LNCAP (cell line): ENCODE measurements around the gene BBS1.

Experiments
- TF ChIP-seq, protein P1 (sequence below): fragments of 450-650 bp; IDR thresholded peaks from 2 replicates; pipeline ENCODE4 v1.5.1; 2017; ENCODE audit warnings: mild to moderate bottlenecking

BBS1 gene

GRCh38 chr11:66467756-66468155 lies 42.7 kb upstream of the BBS1 start:
- TF ChIP-seq, protein P1, sequence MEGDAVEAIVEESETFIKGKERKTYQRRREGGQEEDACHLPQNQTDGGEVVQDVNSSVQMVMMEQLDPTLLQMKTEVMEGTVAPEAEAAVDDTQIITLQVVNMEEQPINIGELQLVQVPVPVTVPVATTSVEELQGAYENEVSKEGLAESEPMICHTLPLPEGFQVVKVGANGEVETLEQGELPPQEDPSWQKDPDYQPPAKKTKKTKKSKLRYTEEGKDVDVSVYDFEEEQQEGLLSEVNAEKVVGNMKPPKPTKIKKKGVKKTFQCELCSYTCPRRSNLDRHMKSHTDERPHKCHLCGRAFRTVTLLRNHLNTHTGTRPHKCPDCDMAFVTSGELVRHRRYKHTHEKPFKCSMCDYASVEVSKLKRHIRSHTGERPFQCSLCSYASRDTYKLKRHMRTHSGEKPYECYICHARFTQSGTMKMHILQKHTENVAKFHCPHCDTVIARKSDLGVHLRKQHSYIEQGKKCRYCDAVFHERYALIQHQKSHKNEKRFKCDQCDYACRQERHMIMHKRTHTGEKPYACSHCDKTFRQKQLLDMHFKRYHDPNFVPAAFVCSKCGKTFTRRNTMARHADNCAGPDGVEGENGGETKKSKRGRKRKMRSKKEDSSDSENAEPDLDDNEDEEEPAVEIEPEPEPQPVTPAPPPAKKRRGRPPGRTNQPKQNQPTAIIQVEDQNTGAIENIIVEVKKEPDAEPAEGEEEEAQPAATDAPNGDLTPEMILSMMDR, result no peak

DNA sequence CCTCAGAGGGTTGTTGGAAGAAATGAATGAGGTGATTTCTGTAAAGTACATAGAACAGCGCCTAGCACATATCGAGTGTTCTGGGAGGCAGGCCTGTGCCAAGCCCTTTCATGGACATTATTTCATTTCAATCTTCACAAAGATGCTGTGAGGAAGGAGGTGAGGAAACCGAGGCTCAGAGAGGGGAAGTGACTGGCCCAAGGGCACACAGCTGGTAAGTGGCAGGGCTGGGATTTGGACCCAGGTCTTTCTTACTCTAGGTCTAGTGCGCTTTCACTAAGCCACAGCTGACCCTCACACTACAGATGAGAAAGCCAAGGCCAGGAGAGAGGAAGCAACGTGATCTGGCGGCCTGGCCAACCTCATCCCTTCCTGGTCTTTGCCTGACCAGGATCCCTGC lies 41.7 kb upstream of the BBS1 start:
- TF ChIP-seq, protein P1, result no peak

DNA sequence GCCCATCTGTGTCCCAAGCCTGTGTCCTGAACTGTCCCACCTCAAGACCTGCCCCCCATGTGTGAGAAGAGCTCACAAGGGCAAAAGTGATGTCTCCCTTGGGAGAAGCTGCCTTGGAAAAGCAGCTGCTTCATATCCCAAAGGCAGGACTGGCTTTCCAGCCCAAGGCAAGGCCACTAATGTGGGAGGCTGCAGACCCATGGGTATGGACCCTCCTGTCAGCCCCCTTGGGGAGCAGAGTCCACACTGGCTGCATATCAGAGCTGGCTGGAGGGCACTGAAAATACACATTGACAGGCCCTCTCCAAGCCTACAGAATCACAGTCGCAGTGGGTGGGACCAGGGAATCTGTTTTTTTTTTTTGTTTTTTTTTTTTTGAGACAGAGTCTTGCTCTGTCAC lies 41.0 kb upstream of the BBS1 start:
- TF ChIP-seq, protein P1, result no peak

- TF ChIP-seq, protein P1, result no peak
These were observed 40.4 kb upstream of the BBS1 start for GRCh38 chr11:66470015-66470414.

DNA sequence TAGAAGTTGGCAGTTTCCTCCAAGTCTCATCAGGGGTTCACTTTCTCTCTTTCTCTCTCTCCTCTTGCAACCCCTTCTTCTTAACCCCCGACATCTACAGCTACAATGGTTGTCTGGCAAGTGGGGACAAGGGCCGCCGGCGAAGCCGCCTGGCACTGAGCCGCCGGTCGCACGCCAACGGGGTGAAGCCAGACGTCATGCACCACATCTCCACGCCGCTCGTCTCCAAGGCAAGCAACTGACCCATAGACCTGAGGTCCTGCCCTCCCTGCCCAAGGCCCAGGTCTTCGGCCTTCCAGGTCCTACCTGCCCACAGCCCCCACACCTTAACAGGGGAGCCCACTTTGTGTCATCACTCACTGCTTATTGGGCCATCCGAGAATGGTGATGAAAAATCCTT lies 39.3 kb upstream of the BBS1 start:
- TF ChIP-seq, protein P1, result no peak

DNA sequence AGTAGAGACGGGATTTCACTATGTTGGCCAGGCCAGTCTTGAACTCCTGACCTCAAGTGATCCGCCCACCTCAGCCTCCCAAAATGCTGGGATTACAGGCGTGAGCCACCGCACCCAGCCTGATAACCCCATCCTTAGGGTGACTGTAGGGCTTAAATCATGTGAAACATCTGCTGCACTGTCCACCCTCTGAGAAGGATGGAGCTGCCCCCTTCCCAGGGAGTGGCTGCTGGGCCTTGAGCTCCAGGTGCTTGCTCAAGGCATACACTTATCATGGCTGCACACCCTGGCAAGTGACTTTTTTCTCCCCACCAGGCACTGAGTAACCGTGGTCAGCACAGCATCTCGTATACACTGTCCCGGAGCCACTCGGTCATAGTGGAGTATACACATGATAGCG lies 38.4 kb upstream of the BBS1 start:
- TF ChIP-seq, protein P1, result no peak

GRCh38 chr11:66473167-66473566 lies 37.3 kb upstream of the BBS1 start:
- TF ChIP-seq, protein P1, result no peak
